Measurements from ENCODE around the gene RUFY3. TPM values are rescaled to one million over a fixed set of nuclear protein-coding genes. Genes with fewer than 3 reads are reported as not detected.

RUFY3 gene
- total RNA-seq, 2 experiments from 2014 or later, result 12.7 to 22.8 TPM

DNA sequence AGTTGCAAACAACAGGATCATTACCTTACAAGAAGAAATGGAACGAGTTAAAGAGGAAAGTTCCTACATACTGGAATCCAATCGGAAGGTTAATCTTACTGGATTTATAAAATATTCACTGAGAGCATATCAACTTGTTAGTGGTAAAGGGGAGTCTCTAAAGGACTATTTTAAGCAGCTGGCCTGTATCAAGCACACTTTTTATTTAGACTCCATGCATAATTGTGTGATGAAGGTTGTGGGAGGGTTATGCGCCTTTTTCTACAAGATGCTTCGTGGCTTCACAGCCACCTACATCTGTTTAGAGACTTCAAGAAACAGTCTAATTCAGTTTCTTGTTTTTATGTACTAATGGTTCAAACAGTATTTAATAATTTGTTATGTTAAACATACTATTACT lies 61.3 kb downstream of the RUFY3 start:
- Mint-ChIP-seq H3K9me3 (ENCODE audit: low read depth) (no peaks in the 10 kb centered on the region), H3K4me3 (no peak overlapping the region), H3K27ac (no peak overlapping the region), H3K36me3 (peaks cover 4% of the 10 kb centered on the region), H3K27me3 (no peaks in the 10 kb centered on the region), H3K4me1 (no peaks in the 10 kb centered on the region)
- no peak for ATAC-seq
- CTCF ChIA-PET, result no interaction called here
- no peak for DNase-seq

GRCh38 chr4:70787496-70787895 lies 65.7 kb downstream of the RUFY3 start:
- DNase-seq (no peak), ATAC-seq (no peak)
- Mint-ChIP-seq H3K4me3 (no peak overlapping the region), H3K4me1 (peaks cover 4% of the 10 kb centered on the region), H3K9me3 (ENCODE audit: low read depth) (no peaks in the 10 kb centered on the region), H3K27me3 (no peaks in the 10 kb centered on the region), H3K27ac (no peak overlapping the region), H3K36me3 (peaks cover 4% of the 10 kb centered on the region)
- CTCF ChIA-PET, result no interaction called here

- CTCF ChIA-PET, result no interaction called here
- Mint-ChIP-seq H3K27me3 (no peaks in the 10 kb centered on the region), H3K4me3 (no peak overlapping the region), H3K9me3 (ENCODE audit: low read depth) (no peaks in the 10 kb centered on the region), H3K27ac (no peak overlapping the region), H3K36me3 (peaks cover 7% of the 10 kb centered on the region), H3K4me1 (peaks cover 4% of the 10 kb centered on the region)
- no peak for ATAC-seq
- DNase-seq, result no peak
These were observed 67.0 kb downstream of the RUFY3 start for GRCh38 chr4:70788733-70789132.

DNA sequence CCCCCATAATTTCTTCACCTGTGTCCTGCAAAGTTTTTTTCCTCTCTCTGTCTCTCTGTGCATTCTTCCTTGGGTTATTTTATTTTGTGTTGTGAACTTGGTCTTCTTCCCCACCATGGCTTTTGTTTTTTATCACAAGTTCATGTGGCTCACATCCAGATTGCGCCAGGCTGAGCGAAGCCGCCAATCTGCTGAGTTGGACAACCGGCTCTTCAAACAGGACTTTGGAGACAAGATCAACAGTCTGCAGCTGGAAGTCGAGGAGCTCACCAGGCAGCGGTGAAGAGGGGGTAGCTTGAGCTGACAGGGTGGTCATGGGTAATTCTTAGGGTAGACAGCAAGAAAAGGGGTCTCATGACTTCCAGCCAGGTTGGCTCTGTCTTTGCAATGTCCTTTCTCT lies 71.9 kb downstream of the RUFY3 start:
- Mint-ChIP-seq H3K27ac (no peak overlapping the region), H3K9me3 (ENCODE audit: low read depth) (no peaks in the 10 kb centered on the region), H3K27me3 (no peaks in the 10 kb centered on the region), H3K4me1 (peaks cover 4% of the 10 kb centered on the region), H3K4me3 (no peak overlapping the region), H3K36me3 (peaks cover 7% of the 10 kb centered on the region)
- ATAC-seq (no peak), DNase-seq (no peak)
- CTCF ChIA-PET, result no interaction called here

- peak; percentile 45 for DNase-seq
- Mint-ChIP-seq H3K4me3 (no peak overlapping the region), H3K4me1 (peaks cover 18% of the 10 kb centered on the region), H3K27me3 (no peaks in the 10 kb centered on the region), H3K9me3 (ENCODE audit: low read depth) (no peaks in the 10 kb centered on the region), H3K36me3 (peaks cover under 1% of the 10 kb centered on the region), H3K27ac (peak overlapping the region; percentile 58)
- CTCF ChIA-PET, result interaction anchor here (0.6 to 2.1 kb wide), 3 partner anchors 10 to 66 kb away, joined by 3 to 10 read pairs (median 4); no protein-coding TSS in a partner anchor
- ATAC-seq, result peak; percentile 93
These were observed 79.6 kb downstream of the RUFY3 start for GRCh38 chr4:70801265-70801809.

DNA sequence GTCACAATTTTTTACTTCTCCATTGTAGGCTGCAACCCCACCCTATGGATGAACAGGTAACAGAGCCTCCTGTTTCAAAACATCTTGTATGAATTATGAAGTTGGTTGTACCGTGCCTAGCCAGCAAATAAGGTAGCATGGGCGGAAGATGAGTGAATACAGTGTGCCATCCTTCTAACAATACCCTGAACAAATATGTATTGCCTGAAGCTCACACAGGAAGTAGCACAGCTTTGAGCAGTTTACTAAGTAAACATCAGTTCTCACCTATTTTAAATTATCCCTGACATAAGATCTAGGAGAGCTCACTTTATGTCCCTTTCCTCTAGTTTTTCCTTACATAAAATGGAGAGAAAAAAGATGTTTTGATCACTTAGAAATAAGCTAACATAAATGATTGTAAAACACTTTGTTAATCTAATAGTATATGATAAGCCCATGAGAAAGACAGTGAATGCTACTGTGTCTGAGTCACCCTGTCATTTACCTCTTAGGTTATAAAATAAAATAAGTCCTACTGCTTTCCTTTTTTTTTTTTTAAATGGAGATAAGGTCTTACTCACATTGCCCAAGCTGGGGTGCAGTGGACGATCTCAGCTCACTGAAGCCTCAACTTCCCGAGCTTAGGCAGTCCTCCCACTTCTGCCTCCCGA lies 81.3 kb downstream of the RUFY3 start:
- no peak for DNase-seq
- peaks cover 18% of the 10 kb centered on the region for H3K4me1 Mint-ChIP-seq
- H3K27ac Mint-ChIP-seq, result no peak overlapping the region
- H3K27me3 Mint-ChIP-seq, result no peaks in the 10 kb centered on the region
- H3K36me3 Mint-ChIP-seq, result peaks cover 2% of the 10 kb centered on the region
- H3K4me3 Mint-ChIP-seq, result no peak overlapping the region
- no peak for ATAC-seq
- H3K9me3 Mint-ChIP-seq (ENCODE audit: low read depth), result no peaks in the 10 kb centered on the region
- CTCF ChIA-PET, result interaction anchor here (2.0 kb wide), 1 partner anchor 68 kb away, joined by 8 read pairs; no protein-coding TSS in a partner anchor

- H3K27me3 Mint-ChIP-seq, result no peaks in the 10 kb centered on the region
- DNase-seq (no peak), ATAC-seq (no peak)
- H3K27ac Mint-ChIP-seq, result no peak overlapping the region
- H3K36me3 Mint-ChIP-seq, result peaks cover 3% of the 10 kb centered on the region
- H3K4me1 Mint-ChIP-seq, result no peaks in the 10 kb centered on the region
- H3K9me3 Mint-ChIP-seq (ENCODE audit: low read depth), result no peaks in the 10 kb centered on the region
- no peak overlapping the region for H3K4me3 Mint-ChIP-seq
- CTCF ChIA-PET, result no interaction called here
These were observed 86.4 kb downstream of the RUFY3 start for GRCh38 chr4:70808151-70808550.

- Mint-ChIP-seq H3K36me3 (peaks cover 28% of the 10 kb centered on the region), H3K9me3 (ENCODE audit: low read depth) (no peaks in the 10 kb centered on the region), H3K4me3 (no peak overlapping the region), H3K4me1 (peaks cover 11% of the 10 kb centered on the region), H3K27ac (no peak overlapping the region), H3K27me3 (no peaks in the 10 kb centered on the region)
- CTCF ChIA-PET, result no interaction called here
- ATAC-seq (no peak), DNase-seq (no peak)
These were observed 93.6 kb downstream of the RUFY3 start for GRCh38 chr4:70815370-70815769.

GRCh38 chr4:70816894-70817293 lies 95.1 kb downstream of the RUFY3 start:
- H3K27me3 Mint-ChIP-seq, result no peaks in the 10 kb centered on the region
- no peak overlapping the region for H3K27ac Mint-ChIP-seq
- H3K36me3 Mint-ChIP-seq, result peaks cover 35% of the 10 kb centered on the region
- H3K9me3 Mint-ChIP-seq (ENCODE audit: low read depth), result no peaks in the 10 kb centered on the region
- CTCF ChIA-PET, result interaction anchor here (0.5 kb wide), 1 partner anchor 12 kb away, joined by 4 read pairs; no protein-coding TSS in a partner anchor
- no peak overlapping the region for H3K4me3 Mint-ChIP-seq
- H3K4me1 Mint-ChIP-seq, result peaks cover 11% of the 10 kb centered on the region
- ATAC-seq (no peak), DNase-seq (no peak)

DNA sequence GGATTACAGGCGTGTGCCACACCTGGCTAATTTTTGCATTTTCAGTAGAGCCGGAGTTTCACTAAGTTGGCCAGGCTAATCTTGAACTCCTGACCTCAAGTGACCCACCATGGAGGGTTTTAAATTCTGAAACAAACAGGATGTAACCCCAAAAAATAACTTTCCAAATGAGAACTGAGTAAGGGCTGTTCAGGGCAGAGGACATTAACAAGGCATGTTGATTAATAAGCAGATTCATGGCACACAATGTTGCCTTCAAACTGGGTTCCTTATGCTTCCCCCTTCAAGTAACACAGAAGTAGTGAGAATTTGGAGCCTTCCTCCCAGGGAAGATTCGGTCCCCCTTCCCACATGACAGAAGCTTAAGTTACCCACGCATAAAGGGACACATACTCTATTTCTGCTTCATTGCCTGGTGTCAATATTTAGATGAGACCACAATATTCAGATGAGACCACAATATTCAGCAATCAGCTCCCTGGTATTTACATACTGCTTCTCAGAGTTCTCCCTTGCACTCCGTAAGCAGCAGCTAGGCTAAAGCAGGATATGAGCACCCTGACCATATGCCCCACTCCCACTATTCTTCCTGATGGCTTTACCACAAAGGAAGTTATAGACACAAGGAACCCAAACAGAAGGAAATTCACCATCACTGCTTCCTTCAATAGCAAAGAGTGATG lies 96.5 kb downstream of the RUFY3 start:
- CTCF ChIA-PET, result no interaction called here
- H3K9me3 Mint-ChIP-seq (ENCODE audit: low read depth), result no peaks in the 10 kb centered on the region
- H3K36me3 Mint-ChIP-seq, result peaks cover 41% of the 10 kb centered on the region
- DNase-seq, result no peak
- peaks cover 11% of the 10 kb centered on the region for H3K4me1 Mint-ChIP-seq
- H3K27ac Mint-ChIP-seq, result no peak overlapping the region
- no peak for ATAC-seq
- no peak overlapping the region for H3K4me3 Mint-ChIP-seq
- no peaks in the 10 kb centered on the region for H3K27me3 Mint-ChIP-seq

GRCh38 chr4:70818921-70819320 lies 97.2 kb downstream of the RUFY3 start:
- Mint-ChIP-seq H3K27me3 (no peaks in the 10 kb centered on the region), H3K27ac (no peak overlapping the region), H3K4me1 (peaks cover 11% of the 10 kb centered on the region), H3K4me3 (no peak overlapping the region), H3K9me3 (ENCODE audit: low read depth) (no peaks in the 10 kb centered on the region), H3K36me3 (peaks cover 41% of the 10 kb centered on the region)
- DNase-seq (no peak), ATAC-seq (no peak)
- CTCF ChIA-PET, result interaction anchor here (1.4 kb wide), 1 partner anchor 59 kb away, joined by 4 read pairs; no protein-coding TSS in a partner anchor

GRCh38 chr4:70829015-70829414 lies 107.3 kb downstream of the RUFY3 start:
- Mint-ChIP-seq H3K36me3 (peaks cover 54% of the 10 kb centered on the region), H3K4me3 (no peak overlapping the region), H3K27me3 (no peaks in the 10 kb centered on the region), H3K27ac (no peak overlapping the region), H3K9me3 (ENCODE audit: low read depth) (no peaks in the 10 kb centered on the region), H3K4me1 (peaks cover 9% of the 10 kb centered on the region)
- ATAC-seq (no peak), DNase-seq (no peak)
- CTCF ChIA-PET, result interaction anchor here (0.7 to 1.1 kb wide), 3 partner anchors 9 to 294 kb away, joined by 3 to 5 read pairs (median 4); no protein-coding TSS in a partner anchor

DNA sequence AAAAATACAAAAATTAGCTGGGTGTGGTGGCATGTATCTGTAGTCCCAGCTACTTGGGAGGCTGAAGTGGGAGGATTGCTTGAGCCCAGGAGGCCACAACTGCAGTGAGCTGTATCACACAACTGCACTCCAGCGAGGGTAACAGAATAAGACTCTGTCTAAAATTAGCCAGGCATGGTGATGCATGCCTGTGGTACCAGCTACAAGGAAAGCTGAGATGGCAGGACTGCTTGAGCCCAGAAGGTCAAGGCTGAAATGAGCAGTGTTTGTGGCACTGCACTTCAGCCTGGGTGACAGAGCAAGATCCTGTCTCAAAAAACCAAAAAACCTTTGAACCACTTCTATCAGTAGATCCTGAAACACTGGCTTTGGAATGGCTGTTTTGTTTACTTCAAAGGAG lies 107.7 kb downstream of the RUFY3 start:
- Mint-ChIP-seq H3K36me3 (peaks cover 53% of the 10 kb centered on the region), H3K27ac (no peak overlapping the region), H3K9me3 (ENCODE audit: low read depth) (no peaks in the 10 kb centered on the region), H3K4me1 (peaks cover 10% of the 10 kb centered on the region), H3K4me3 (no peak overlapping the region), H3K27me3 (no peaks in the 10 kb centered on the region)
- CTCF ChIA-PET, result interaction anchor here (1.1 to 1.3 kb wide), 3 partner anchors 9 to 72 kb away, joined by 3 to 5 read pairs (median 3); partner anchors contain the start of gene MOB1B
- ATAC-seq, result no peak
- DNase-seq, result no peak

DNA sequence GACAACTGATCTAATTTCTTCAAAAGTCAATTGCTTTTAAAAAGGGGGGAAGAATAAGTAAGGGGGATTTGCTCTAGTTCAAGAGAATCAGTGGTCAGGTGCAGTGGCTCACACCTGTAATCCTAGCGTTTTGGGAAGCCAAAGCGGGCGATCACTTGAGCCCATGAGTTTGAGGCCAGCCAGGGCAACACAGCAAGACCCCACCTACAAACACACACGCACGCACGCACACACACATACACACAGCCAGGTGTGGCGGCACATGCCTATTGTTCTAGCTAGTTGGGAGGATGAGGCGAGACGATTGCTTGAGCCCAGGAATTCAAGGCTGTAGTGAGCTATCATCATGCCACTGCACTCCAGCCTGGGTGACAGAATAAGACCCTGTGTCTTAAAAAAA lies 108.3 kb downstream of the RUFY3 start:
- Mint-ChIP-seq H3K27me3 (no peaks in the 10 kb centered on the region), H3K36me3 (peaks cover 52% of the 10 kb centered on the region), H3K4me1 (peaks cover 13% of the 10 kb centered on the region), H3K9me3 (ENCODE audit: low read depth) (no peaks in the 10 kb centered on the region), H3K27ac (peak overlapping the region; percentile 21), H3K4me3 (no peak overlapping the region)
- CTCF ChIA-PET, result interaction anchor here (1.2 to 1.3 kb wide), 2 partner anchors 9 to 72 kb away, joined by 3 read pairs; partner anchors contain the start of gene MOB1B
- no peak for ATAC-seq
- DNase-seq, result no peak

All from activated CD8-positive, alpha-beta memory T cell treated with anti-CD3 and anti-CD28 coated beads, Interleukin-2, amount 10 ng/mL, durations not matched to agents 7 days and 5 days (primary cell).